GM12878 (cell line): ENCODE results near the gene CETP. TPM values are rescaled to one million over a fixed set of nuclear protein-coding genes. Genes with fewer than 3 reads are reported as not detected.

Source experiments
- ATAC-seq: fragments of 200-7000 bp; cut with Tn5 transposase; 3 replicates; pipeline ENCODE4 v1.9.1; 2020; ENCODE audit warnings: mild to moderate bottlenecking, moderate library complexity
- BruUV-seq: library from RNA; stranded (reverse); fragments of 400-500 nt; replicated peaks from 2 replicates; lab custom pipeline; 2021; lab: Mats Ljungman, UMichigan
- CTCF ChIA-PET: fragments of 300-600 bp; sonication (Branson Sonifier 250); formaldehyde crosslinking; extraction: SDS; loops from one replicate; lab custom pipeline; 2021; ENCODE audit warnings: inconsistent platforms; lab: Yijun Ruan, JAX
- POLR2A ChIA-PET: fragments of 350-600 bp; formaldehyde crosslinking; extraction: SDS; loops from one replicate; lab custom pipeline; 2021; ENCODE audit warnings: inconsistent platforms; lab: Charles Lee
- RAD21 ChIA-PET: fragments of 300-600 bp; sonication (Branson Sonifier 250); formaldehyde crosslinking; loops from one replicate; lab custom pipeline; 2023; ENCODE audit warnings: antibody characterized with exemption; ENCODE audit not compliant: unreplicated experiment; lab: Charles Lee
- SMC1A ChIA-PET: fragments of 300-600 bp; sonication (Branson Sonifier 250); formaldehyde crosslinking; loops from one replicate; lab custom pipeline; 2023; ENCODE audit not compliant: unreplicated experiment, uncharacterized antibody; lab: Charles Lee
- DNase-seq: peaks from one replicate; pipeline ENCODE4 v3.0.0-alpha.2; 2011; ENCODE audit warnings: low read depth, low spot score
- FAIRE-seq: peaks from 3 replicates; lab custom pipeline; 2011; peaks lifted over from hg19 to GRCh38; lab: Jason Lieb, UNC
- H2AFZ ChIP-seq: 2 replicates; pipeline ENCODE4 v1.6.0; 2011; ENCODE audit warnings: low read depth, low read length, control low read depth; ENCODE audit not compliant: control insufficient read depth
- H3K27ac ChIP-seq: 2 replicates; pipeline ENCODE4 v1.5.1; 2011; ENCODE audit warnings: control low read depth; ENCODE audit not compliant: control insufficient read depth, insufficient read depth
- H3K27me3 ChIP-seq, 2 experiments: replicated peaks in 1 of 2; 2 replicates each; pipeline versions ENCODE4 v1.6.0 to v1.6.1; 2011; ENCODE audit warnings: low read length in 1 of 2; ENCODE audit not compliant: control insufficient read depth in 2 of 2, insufficient read depth in 2 of 2
- H3K36me3 ChIP-seq, 2 experiments: 2 replicates each; pipeline ENCODE4 v1.5.1; 2011; ENCODE audit warnings: low read length in 1 of 2; ENCODE audit not compliant: control insufficient read depth in 2 of 2, insufficient read depth in 2 of 2
- H3K4me1 ChIP-seq: 2 replicates; pipeline ENCODE4 v1.6.1; 2011; ENCODE audit warnings: mild to moderate bottlenecking, low read length, moderate library complexity, mixed read lengths; ENCODE audit not compliant: control insufficient read depth, insufficient read depth
- H3K4me2 ChIP-seq: 2 replicates; pipeline ENCODE4 v1.6.0; 2011; ENCODE audit warnings: control low read depth; ENCODE audit not compliant: control insufficient read depth, insufficient read depth
- H3K4me3 ChIP-seq: fragments of 200-600 bp; sonication (generic); 2 replicates; pipeline ENCODE4 v1.5.1; 2016
- H3K79me2 ChIP-seq: 2 replicates; pipeline ENCODE4 v1.6.0; 2011; ENCODE audit warnings: low read length; ENCODE audit not compliant: control insufficient read depth, insufficient read depth
- H3K9ac ChIP-seq: 2 replicates; pipeline ENCODE4 v1.8.0; 2011; ENCODE audit warnings: low read length, control low read depth, mixed read lengths; ENCODE audit not compliant: control insufficient read depth, insufficient read depth
- H3K9me3 ChIP-seq: replicated peaks from 3 replicates; pipeline ENCODE4 v1.5.1; 2011; ENCODE audit warnings: mild to moderate bottlenecking, low read length; ENCODE audit not compliant: control insufficient read depth, insufficient read depth
- H4K20me1 ChIP-seq: 2 replicates; pipeline ENCODE4 v1.6.0; 2011; ENCODE audit not compliant: control insufficient read depth, insufficient read depth
- IKZF2 ChIP-seq, 2 experiments: fragments of 450-650 bp; IDR thresholded peaks; 2 replicates each; pipeline ENCODE4 v1.6.1; 2017; ENCODE audit warnings: mild to moderate bottlenecking in 2 of 2, moderate library complexity in 2 of 2
- MEF2B ChIP-seq: fragments of 450-650 bp; IDR thresholded peaks from 2 replicates; pipeline ENCODE4 v1.6.1; 2018; ENCODE audit warnings: mild to moderate bottlenecking, moderate library complexity; ENCODE audit not compliant: partially characterized antibody, poor library complexity, severe bottlenecking
- RAD51 ChIP-seq: fragments of 450-650 bp; IDR thresholded peaks from 2 replicates; pipeline ENCODE4 v1.6.1; 2016; ENCODE audit warnings: moderate library complexity, mild to moderate bottlenecking, inconsistent platforms
- STAT1 ChIP-seq: fragments of 450-650 bp; conservative IDR thresholded peaks from 2 replicates; pipeline ENCODE4 v1.6.1; 2014; ENCODE audit warnings: antibody characterized with exemption, mild to moderate bottlenecking
- YY1 ChIP-seq: IDR thresholded peaks from 2 replicates; pipeline ENCODE4 v1.6.1; 2011; ENCODE audit warnings: low read depth, mild to moderate bottlenecking, low read length
- WGBS: methylation state at CpG from one replicate; pipeline ENCODE4 v1.1.6; 2016; ENCODE audit warnings: low lambda C conversion rate; ENCODE audit not compliant: insufficient replicate concordance, insufficient coverage; ENCODE audit errors: missing lambda C conversion rate; 5-methylcytosine and 5-hydroxymethylcytosine counted together
- in situ Hi-C: fragments of 300-500 bp; cut with MboI; formaldehyde crosslinking; loops from 9 replicates; pipeline ENCODE4 v1.14.3; 2018; ENCODE audit warnings: mixed read lengths
- intact Hi-C: fragments of 100-400 bp; cut with micrococcal nuclease; formaldehyde crosslinking; loops from one replicate; pipeline ENCODE4 v1.14.2; 2022; ENCODE audit not compliant: unreplicated experiment
- polyA plus RNA-seq, 11 experiments: library from polyadenylated mRNA; depleted of rRNA in 4 of 11; unstranded in 6 of 11; stranded (reverse) in 5 of 11; fragments of >200 nt; fragmentation: Nextera tagmentation in 4 of 11; fragmentation: Illumina TruSeq in 1 of 11; extraction: Ambion mirVana in 4 of 11; extraction: Trizol in 1 of 11; gene quantifications; 1 replicate in 1 of 11; 2 replicates in 10 of 11; pipeline versions ENCODE4 v1.2.1 to v1.2.3, GENCODE V29; 2011 to 2016; ENCODE audit warnings: inconsistent platforms in 2 of 11, missing spikeins in 2 of 11, low read depth in 1 of 11
- total RNA-seq, 4 experiments: library from RNA; depleted of rRNA in 3 of 4; stranded (reverse); fragments of >200 nt in 3 of 4; fragmentation: Illumina TruSeq in 1 of 4; extraction: Trizol in 1 of 4; gene quantifications; 2 replicates each; pipeline versions ENCODE4 v1.2.1 to v1.2.3, GENCODE V29; 2013 to 2021
- TF ChIP-seq, protein P1 (sequence below): fragments of 450-650 bp; IDR thresholded peaks from 2 replicates; pipeline ENCODE4 v1.6.1; 2017; ENCODE audit warnings: mild to moderate bottlenecking, moderate library complexity
- TF ChIP-seq, protein P2 (sequence below): fragments of 450-650 bp; IDR thresholded peaks from 2 replicates; pipeline ENCODE4 v1.6.1; 2017; ENCODE audit warnings: mild to moderate bottlenecking, moderate library complexity
- TF ChIP-seq, protein P3 (sequence below): fragments of 450-650 bp; IDR thresholded peaks from 2 replicates; pipeline ENCODE4 v1.6.1; 2018; ENCODE audit warnings: mild to moderate bottlenecking, low read depth, moderate library complexity; ENCODE audit not compliant: partially characterized antibody

CETP gene
- total and polyA plus RNA-seq, 10 of the 15 experiments (the other 5 are each of a cell fraction or from before 2014, with no cell fraction given), result 1.2 to 6.4 (median 2.1) TPM

DNA sequence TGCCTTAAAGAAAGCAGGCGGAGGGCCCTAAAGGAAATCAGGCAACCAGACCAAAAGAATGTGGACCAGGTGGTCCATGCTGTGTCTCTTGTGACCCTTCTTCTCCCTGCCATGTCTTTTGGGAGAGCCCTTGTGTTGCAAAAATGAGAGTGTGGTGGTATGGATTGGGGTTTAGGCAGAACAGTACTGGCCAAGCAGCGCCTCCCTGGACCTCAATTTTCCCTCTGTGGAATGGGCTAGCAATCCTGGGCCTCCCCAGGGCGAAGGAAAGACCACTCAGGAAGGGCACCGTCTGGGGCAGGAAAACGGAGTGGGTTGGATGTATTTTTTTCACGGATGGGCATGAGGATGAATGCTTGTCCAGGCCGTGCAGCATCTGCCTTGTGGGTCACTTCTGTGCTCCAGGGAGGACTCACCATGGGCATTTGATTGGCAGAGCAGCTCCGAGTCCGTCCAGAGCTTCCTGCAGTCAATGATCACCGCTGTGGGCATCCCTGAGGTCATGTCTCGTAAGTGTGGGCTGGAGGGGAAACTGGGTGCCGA is 20.1 kb downstream of the CETP start (continued):
- 0 out of 2 replicates have a peak, but pooled peaks have one; percentile 35 for TF ChIP-seq STAT1

DNA sequence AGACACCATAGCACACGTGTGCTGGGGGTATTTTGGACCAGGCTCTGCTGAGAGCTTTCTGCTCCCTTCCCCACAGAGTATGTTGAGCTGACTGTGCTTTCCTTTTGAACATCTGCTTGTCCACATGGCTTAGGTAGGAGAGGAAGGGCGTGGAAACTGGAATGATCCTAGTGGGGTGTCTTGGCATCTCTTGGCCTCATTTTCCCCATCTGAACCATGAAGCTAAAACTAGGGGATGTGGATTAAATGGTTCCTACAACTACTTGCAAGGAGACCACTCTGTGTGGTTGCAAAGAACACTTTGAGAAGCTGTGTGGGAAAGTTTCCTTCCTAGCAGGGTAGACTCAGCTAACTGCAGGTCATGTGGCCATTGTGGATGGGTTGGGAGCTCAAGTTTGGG is 20.9 kb downstream of the CETP start:
- H2AFZ ChIP-seq, result no peak overlapping the region
- WGBS, result 63% methylated on average over 2 of the region's 2 CpGs
- ChIA-PET CTCF (interaction anchor here (1.1 to 19.4 kb wide), 8 partner anchors 9 to 63 kb away, joined by 5 to 420 read pairs (median 6); partner anchors contain the start of genes CETP and HERPUD1), SMC1A (interaction anchor here (5.4 to 31.6 kb wide), 5 partner anchors 11 to 63 kb away, joined by 45 to 604 read pairs (median 111); partner anchors contain the start of gene CETP), RAD21 (interaction anchor here (1.3 to 22.4 kb wide), 6 partner anchors 15 to 62 kb away, joined by 4 to 473 read pairs (median 48); partner anchors contain the start of gene CETP), POLR2A (interaction anchor here (0.9 to 15.9 kb wide), 12 partner anchors 12 to 184 kb away, joined by 3 to 343 read pairs (median 6); no protein-coding TSS in a partner anchor)
- DNase-seq (no peak), FAIRE-seq (no peak), ATAC-seq (no peak)
- 0 out of 2 replicates have a peak overlapping the region, but pooled peaks have one; percentile 8 for H3K4me2 ChIP-seq
- H3K79me2 ChIP-seq, result peaks cover 9% of the 10 kb centered on the region
- H3K9me3 ChIP-seq, result no peaks in the 10 kb centered on the region
- in situ Hi-C loops, result no loop called here
- no TSS peak for BruUV-seq
- TF ChIP-seq RAD51 (peak; percentile 54; the same call in 1 of the 2 replicates), YY1 (no peak), MEF2B (peak; percentile 9), IKZF2 (IDR thresholded peaks at IDR 0.05) (peak in 1 of 2 experiments; percentile 4; a peak in 1 of 4 replicates)
- TF ChIP-seq, protein P1, sequence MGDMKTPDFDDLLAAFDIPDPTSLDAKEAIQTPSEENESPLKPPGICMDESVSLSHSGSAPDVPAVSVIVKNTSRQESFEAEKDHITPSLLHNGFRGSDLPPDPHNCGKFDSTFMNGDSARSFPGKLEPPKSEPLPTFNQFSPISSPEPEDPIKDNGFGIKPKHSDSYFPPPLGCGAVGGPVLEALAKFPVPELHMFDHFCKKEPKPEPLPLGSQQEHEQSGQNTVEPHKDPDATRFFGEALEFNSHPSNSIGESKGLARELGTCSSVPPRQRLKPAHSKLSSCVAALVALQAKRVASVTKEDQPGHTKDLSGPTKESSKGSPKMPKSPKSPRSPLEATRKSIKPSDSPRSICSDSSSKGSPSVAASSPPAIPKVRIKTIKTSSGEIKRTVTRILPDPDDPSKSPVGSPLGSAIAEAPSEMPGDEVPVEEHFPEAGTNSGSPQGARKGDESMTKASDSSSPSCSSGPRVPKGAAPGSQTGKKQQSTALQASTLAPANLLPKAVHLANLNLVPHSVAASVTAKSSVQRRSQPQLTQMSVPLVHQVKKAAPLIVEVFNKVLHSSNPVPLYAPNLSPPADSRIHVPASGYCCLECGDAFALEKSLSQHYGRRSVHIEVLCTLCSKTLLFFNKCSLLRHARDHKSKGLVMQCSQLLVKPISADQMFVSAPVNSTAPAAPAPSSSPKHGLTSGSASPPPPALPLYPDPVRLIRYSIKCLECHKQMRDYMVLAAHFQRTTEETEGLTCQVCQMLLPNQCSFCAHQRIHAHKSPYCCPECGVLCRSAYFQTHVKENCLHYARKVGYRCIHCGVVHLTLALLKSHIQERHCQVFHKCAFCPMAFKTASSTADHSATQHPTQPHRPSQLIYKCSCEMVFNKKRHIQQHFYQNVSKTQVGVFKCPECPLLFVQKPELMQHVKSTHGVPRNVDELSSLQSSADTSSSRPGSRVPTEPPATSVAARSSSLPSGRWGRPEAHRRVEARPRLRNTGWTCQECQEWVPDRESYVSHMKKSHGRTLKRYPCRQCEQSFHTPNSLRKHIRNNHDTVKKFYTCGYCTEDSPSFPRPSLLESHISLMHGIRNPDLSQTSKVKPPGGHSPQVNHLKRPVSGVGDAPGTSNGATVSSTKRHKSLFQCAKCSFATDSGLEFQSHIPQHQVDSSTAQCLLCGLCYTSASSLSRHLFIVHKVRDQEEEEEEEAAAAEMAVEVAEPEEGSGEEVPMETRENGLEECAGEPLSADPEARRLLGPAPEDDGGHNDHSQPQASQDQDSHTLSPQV, result peak; percentile 59; the same call in 1 of the 2 replicates
- TF ChIP-seq, protein P2, sequence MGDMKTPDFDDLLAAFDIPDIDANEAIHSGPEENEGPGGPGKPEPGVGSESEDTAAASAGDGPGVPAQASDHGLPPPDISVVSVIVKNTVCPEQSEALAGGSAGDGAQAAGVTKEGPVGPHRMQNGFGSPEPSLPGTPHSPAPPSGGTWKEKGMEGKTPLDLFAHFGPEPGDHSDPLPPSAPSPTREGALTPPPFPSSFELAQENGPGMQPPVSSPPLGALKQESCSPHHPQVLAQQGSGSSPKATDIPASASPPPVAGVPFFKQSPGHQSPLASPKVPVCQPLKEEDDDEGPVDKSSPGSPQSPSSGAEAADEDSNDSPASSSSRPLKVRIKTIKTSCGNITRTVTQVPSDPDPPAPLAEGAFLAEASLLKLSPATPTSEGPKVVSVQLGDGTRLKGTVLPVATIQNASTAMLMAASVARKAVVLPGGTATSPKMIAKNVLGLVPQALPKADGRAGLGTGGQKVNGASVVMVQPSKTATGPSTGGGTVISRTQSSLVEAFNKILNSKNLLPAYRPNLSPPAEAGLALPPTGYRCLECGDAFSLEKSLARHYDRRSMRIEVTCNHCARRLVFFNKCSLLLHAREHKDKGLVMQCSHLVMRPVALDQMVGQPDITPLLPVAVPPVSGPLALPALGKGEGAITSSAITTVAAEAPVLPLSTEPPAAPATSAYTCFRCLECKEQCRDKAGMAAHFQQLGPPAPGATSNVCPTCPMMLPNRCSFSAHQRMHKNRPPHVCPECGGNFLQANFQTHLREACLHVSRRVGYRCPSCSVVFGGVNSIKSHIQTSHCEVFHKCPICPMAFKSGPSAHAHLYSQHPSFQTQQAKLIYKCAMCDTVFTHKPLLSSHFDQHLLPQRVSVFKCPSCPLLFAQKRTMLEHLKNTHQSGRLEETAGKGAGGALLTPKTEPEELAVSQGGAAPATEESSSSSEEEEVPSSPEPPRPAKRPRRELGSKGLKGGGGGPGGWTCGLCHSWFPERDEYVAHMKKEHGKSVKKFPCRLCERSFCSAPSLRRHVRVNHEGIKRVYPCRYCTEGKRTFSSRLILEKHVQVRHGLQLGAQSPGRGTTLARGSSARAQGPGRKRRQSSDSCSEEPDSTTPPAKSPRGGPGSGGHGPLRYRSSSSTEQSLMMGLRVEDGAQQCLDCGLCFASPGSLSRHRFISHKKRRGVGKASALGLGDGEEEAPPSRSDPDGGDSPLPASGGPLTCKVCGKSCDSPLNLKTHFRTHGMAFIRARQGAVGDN, result peak; percentile 78
- TF ChIP-seq, protein P3, sequence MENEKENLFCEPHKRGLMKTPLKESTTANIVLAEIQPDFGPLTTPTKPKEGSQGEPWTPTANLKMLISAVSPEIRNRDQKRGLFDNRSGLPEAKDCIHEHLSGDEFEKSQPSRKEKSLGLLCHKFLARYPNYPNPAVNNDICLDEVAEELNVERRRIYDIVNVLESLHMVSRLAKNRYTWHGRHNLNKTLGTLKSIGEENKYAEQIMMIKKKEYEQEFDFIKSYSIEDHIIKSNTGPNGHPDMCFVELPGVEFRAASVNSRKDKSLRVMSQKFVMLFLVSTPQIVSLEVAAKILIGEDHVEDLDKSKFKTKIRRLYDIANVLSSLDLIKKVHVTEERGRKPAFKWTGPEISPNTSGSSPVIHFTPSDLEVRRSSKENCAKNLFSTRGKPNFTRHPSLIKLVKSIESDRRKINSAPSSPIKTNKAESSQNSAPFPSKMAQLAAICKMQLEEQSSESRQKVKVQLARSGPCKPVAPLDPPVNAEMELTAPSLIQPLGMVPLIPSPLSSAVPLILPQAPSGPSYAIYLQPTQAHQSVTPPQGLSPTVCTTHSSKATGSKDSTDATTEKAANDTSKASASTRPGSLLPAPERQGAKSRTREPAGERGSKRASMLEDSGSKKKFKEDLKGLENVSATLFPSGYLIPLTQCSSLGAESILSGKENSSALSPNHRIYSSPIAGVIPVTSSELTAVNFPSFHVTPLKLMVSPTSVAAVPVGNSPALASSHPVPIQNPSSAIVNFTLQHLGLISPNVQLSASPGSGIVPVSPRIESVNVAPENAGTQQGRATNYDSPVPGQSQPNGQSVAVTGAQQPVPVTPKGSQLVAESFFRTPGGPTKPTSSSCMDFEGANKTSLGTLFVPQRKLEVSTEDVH, result no peak
- peaks cover 49% of the 10 kb centered on the region for H3K4me1 ChIP-seq
- H3K27ac ChIP-seq, result peak overlapping the region; percentile 23
- H3K27me3 ChIP-seq, result no peaks in the 10 kb centered on the region
- H3K36me3 ChIP-seq, result no peaks in the 10 kb centered on the region
- H3K9ac ChIP-seq, result no peak overlapping the region
- no peak overlapping the region for H3K4me3 ChIP-seq
- no peaks in the 10 kb centered on the region for H4K20me1 ChIP-seq
- intact Hi-C loops, result no loop called here
